DOHH2 (cell line): ENCODE data around the gene NCAPG2.

ENCODE experiments used
- H3F3A ChIP-seq: fragments of 200-600 bp; sonication (generic), shearing (Covaris generic); 2 replicates; pipeline ENCODE4 v1.6.0; 2016; ENCODE audit warnings: antibody characterized with exemption, mild to moderate bottlenecking; ENCODE audit not compliant: control insufficient read depth, insufficient read depth
- H3K27ac ChIP-seq: fragments of 200-600 bp; sonication (generic); 2 replicates; pipeline ENCODE4 v1.5.1; 2014; ENCODE audit warnings: low read depth, mild to moderate bottlenecking, low read length, moderate library complexity
- H3K27me3 ChIP-seq: fragments of 200-600 bp; sonication (generic); 2 replicates; pipeline ENCODE4 v1.6.1; 2014; ENCODE audit warnings: mild to moderate bottlenecking, low read length, mixed read lengths; ENCODE audit not compliant: control insufficient read depth
- H3K36me3 ChIP-seq: fragments of 200-600 bp; sonication (generic); 2 replicates; pipeline ENCODE4 v1.6.1; 2014; ENCODE audit warnings: mild to moderate bottlenecking, low read length, moderate library complexity, mixed read lengths; ENCODE audit not compliant: control insufficient read depth
- H3K4me1 ChIP-seq: fragments of 200-600 bp; sonication (generic); 2 replicates; pipeline ENCODE4 v1.6.1; 2014; ENCODE audit warnings: mild to moderate bottlenecking, low read length, mixed read lengths; ENCODE audit not compliant: control insufficient read depth
- H3K4me2 ChIP-seq: fragments of 200-600 bp; sonication (generic); 2 replicates; pipeline ENCODE4 v1.6.0; 2014; ENCODE audit warnings: mild to moderate bottlenecking, low read length, moderate library complexity
- H3K4me3 ChIP-seq: fragments of 200-600 bp; sonication (generic); 2 replicates; pipeline ENCODE4 v1.5.1; 2014; ENCODE audit warnings: mild to moderate bottlenecking, low read length, mixed read lengths
- H3K79me2 ChIP-seq: fragments of 200-600 bp; sonication (generic); 2 replicates; pipeline ENCODE4 v1.6.1; 2014; ENCODE audit warnings: mild to moderate bottlenecking, low read length, mixed read lengths; ENCODE audit not compliant: control insufficient read depth
- H3K9me2 ChIP-seq: fragments of 200-600 bp; sonication (generic); replicated peaks from 2 replicates; pipeline ENCODE4 v1.6.1; 2014; ENCODE audit warnings: mild to moderate bottlenecking, low read length, mixed read lengths; ENCODE audit not compliant: control insufficient read depth
- H3K9me3 ChIP-seq: fragments of 200-600 bp; sonication (generic); 2 replicates; pipeline ENCODE4 v1.6.1; 2014; ENCODE audit warnings: antibody characterized with exemption, low read length, mixed read lengths; ENCODE audit not compliant: control insufficient read depth, insufficient read depth
- H4K20me1 ChIP-seq: fragments of 200-600 bp; sonication (generic); 2 replicates; pipeline ENCODE4 v1.6.0; 2014; ENCODE audit warnings: low read depth, mild to moderate bottlenecking, antibody characterized with exemption, low read length, moderate library complexity; ENCODE audit not compliant: control insufficient read depth, insufficient read depth
- EZH2phosphoT487 ChIP-seq: fragments of 200-600 bp; sonication (generic); IDR thresholded peaks from 2 replicates; pipeline ENCODE4 v1.6.1; 2017; ENCODE audit warnings: borderline replicate concordance, mild to moderate bottlenecking, antibody characterized with exemption, low read length, moderate library complexity, mixed read lengths
- TF ChIP-seq, protein P1 (sequence below): fragments of 200-600 bp; sonication (generic); IDR thresholded peaks from one replicate; pipeline ENCODE4 v1.5.1; 2014; ENCODE audit warnings: antibody characterized with exemption, mild to moderate bottlenecking, low read depth, low read length; ENCODE audit not compliant: poor library complexity, severe bottlenecking

Gene NCAPG2

DNA sequence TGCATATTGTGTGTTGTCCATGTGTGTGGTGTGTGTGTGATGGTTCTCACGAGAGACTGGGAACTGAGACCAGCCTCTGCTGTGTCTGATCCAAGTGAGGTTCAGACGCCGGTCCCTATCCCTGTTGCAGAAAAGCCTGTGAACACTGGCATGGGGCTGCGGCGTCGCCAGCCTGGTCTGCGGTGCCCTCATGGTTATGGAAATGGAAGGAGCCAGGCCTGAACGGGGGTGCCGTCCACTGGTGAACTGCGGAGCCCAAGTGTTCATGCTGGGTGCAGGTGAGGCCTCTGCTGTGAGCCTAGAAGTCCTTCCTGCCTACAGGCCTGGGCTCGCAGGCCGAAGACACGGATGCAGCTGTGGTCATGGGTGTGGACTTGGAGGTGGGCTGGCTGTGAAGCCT is 18.7 kb upstream of the NCAPG2 start:
- no peak overlapping the region for H3K4me3 ChIP-seq
- H3K27me3 ChIP-seq: peaks cover 2% of the 10 kb centered on the region; the same call in 1 of the 2 replicates
- no peaks in the 10 kb centered on the region for H3K9me2 ChIP-seq
- no peak overlapping the region for H3K27ac ChIP-seq
- no peaks in the 10 kb centered on the region for H3K36me3 ChIP-seq
- peaks cover 4% of the 10 kb centered on the region; the same call in 1 of the 2 replicates for H3F3A ChIP-seq
- no peak overlapping the region for H3K4me2 ChIP-seq
- no peaks in the 10 kb centered on the region for H3K4me1 ChIP-seq
- no peaks in the 10 kb centered on the region for H3K9me3 ChIP-seq
- TF ChIP-seq, protein P1, sequence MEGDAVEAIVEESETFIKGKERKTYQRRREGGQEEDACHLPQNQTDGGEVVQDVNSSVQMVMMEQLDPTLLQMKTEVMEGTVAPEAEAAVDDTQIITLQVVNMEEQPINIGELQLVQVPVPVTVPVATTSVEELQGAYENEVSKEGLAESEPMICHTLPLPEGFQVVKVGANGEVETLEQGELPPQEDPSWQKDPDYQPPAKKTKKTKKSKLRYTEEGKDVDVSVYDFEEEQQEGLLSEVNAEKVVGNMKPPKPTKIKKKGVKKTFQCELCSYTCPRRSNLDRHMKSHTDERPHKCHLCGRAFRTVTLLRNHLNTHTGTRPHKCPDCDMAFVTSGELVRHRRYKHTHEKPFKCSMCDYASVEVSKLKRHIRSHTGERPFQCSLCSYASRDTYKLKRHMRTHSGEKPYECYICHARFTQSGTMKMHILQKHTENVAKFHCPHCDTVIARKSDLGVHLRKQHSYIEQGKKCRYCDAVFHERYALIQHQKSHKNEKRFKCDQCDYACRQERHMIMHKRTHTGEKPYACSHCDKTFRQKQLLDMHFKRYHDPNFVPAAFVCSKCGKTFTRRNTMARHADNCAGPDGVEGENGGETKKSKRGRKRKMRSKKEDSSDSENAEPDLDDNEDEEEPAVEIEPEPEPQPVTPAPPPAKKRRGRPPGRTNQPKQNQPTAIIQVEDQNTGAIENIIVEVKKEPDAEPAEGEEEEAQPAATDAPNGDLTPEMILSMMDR: no peak
- no peak for TF ChIP-seq EZH2phosphoT487
- no peaks in the 10 kb centered on the region for H3K79me2 ChIP-seq
- H4K20me1 ChIP-seq: no peaks in the 10 kb centered on the region

DNA sequence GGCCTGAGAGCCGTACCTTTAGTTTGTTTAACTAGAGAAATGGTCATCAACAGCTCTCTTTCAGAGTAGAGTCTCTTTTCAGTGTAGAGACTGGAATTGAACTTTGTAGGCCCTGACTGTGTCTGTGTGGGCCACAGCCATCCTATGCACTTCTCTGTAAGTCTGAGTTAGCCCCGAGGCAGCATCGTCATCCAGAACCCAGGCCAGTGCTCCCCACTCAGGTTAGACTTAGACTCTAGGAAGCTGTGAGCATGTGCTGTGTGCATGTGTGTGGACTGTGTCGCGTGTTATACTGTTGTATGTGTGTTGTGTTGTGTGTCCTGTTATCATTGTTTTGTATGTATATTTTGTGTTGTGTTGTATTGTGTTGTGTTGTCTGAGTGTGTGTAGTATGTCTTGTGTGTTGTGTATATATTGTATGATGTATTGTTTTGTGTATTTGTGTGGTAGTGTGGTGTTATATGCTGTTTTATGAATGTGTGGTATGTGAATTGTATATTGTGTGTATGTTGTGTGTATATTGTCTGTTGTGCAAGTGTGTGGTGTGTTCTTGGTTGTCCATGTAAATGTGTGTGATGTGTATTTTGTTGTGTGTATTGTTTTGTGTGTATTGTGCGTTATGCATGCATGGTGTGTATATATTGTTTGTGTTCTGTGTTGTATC is 18.1 kb upstream of the NCAPG2 start:
- Histone ChIP-seq H3K9me3 (no peaks in the 10 kb centered on the region), H3K27me3 (peaks cover 2% of the 10 kb centered on the region; the same call in 1 of the 2 replicates), H3K4me1 (0 out of 2 replicates have a peak, but pooled peaks cover 3% of the 10 kb centered on the region), H3K27ac (no peak overlapping the region), H3K4me3 (no peak overlapping the region), H4K20me1 (no peaks in the 10 kb centered on the region), H3K36me3 (no peaks in the 10 kb centered on the region), H3K9me2 (no peaks in the 10 kb centered on the region), H3F3A (peaks cover 4% of the 10 kb centered on the region; the same call in 1 of the 2 replicates), H3K4me2 (no peak overlapping the region), H3K79me2 (no peaks in the 10 kb centered on the region)
- no peak for TF ChIP-seq EZH2phosphoT487
- TF ChIP-seq, protein P1: no peak

DNA sequence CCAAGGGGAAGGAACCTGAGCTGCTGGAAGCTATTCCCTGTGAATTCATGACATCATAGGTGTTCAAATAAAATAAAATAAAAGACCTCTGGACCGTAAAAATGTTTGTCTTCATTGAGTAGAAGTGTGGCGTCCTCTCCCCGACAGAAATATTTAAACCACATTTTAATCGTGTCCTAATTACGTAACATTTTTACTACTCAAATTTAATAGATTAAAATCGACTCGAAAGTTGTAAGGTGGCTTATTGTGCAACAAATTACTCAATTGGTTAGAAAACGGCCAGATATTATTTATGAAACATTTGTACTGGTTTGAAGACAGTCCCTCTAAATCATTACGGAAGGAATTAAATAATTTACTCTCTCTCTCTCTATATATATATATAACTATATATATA is 15.5 kb upstream of the NCAPG2 start:
- H3F3A ChIP-seq: peaks cover 15% of the 10 kb centered on the region
- no peaks in the 10 kb centered on the region for H4K20me1 ChIP-seq
- no peaks in the 10 kb centered on the region for H3K27me3 ChIP-seq
- no peaks in the 10 kb centered on the region for H3K36me3 ChIP-seq
- no peak overlapping the region for H3K4me3 ChIP-seq
- H3K4me2 ChIP-seq: no peak overlapping the region
- H3K4me1 ChIP-seq: peaks cover 26% of the 10 kb centered on the region
- H3K9me2 ChIP-seq: no peaks in the 10 kb centered on the region
- no peak overlapping the region for H3K27ac ChIP-seq
- H3K79me2 ChIP-seq: no peaks in the 10 kb centered on the region
- TF ChIP-seq EZH2phosphoT487: no peak
- TF ChIP-seq, protein P1: no peak
- H3K9me3 ChIP-seq: no peaks in the 10 kb centered on the region
